Karpas-422 (cell line): Measurements from ENCODE around the gene NPFFR2. TPM values are rescaled to one million over a fixed set of nuclear protein-coding genes. Genes with fewer than 3 reads are reported as not detected.

Experiments used
- DNase-seq: peaks from one replicate; pipeline ENCODE4 v3.0.0-alpha.2; 2015
- H2AFZ ChIP-seq: fragments of 200-600 bp; sonication (generic); 2 replicates; pipeline ENCODE4 v1.6.1; 2014; ENCODE audit warnings: antibody characterized with exemption, low read length, mixed read lengths
- H3K27ac ChIP-seq: fragments of 200-600 bp; sonication (generic); 2 replicates; pipeline ENCODE4 v1.5.1; 2014; ENCODE audit warnings: mild to moderate bottlenecking, low read length, moderate library complexity
- H3K27me3 ChIP-seq: fragments of 200-600 bp; sonication (generic); 2 replicates; pipeline ENCODE4 v1.6.1; 2014; ENCODE audit warnings: low read length, mixed read lengths
- H3K36me3 ChIP-seq: fragments of 200-600 bp; sonication (generic); 2 replicates; pipeline ENCODE4 v1.6.1; 2014; ENCODE audit warnings: low read length, mixed read lengths; ENCODE audit not compliant: insufficient read depth
- H3K4me1 ChIP-seq: fragments of 200-600 bp; sonication (generic); 2 replicates; pipeline ENCODE4 v1.6.1; 2014; ENCODE audit warnings: mild to moderate bottlenecking, low read length, mixed read lengths
- H3K4me2 ChIP-seq: fragments of 200-600 bp; sonication (generic); 2 replicates; pipeline ENCODE4 v1.6.1; 2014; ENCODE audit warnings: low read length, low read depth, mild to moderate bottlenecking; ENCODE audit not compliant: poor library complexity, severe bottlenecking
- H3K4me3 ChIP-seq: fragments of 200-600 bp; sonication (generic); 2 replicates; pipeline ENCODE4 v1.5.1; 2014; ENCODE audit warnings: mild to moderate bottlenecking, antibody characterized with exemption, low read length, mixed read lengths
- H3K79me2 ChIP-seq: fragments of 200-600 bp; sonication (generic); 2 replicates; pipeline ENCODE4 v1.6.1; 2014; ENCODE audit warnings: mild to moderate bottlenecking, low read length, mixed read lengths
- H3K9ac ChIP-seq: fragments of 200-600 bp; sonication (generic); 2 replicates; pipeline ENCODE4 v1.6.0; 2014; ENCODE audit warnings: low read length
- H3K9me2 ChIP-seq: fragments of 200-600 bp; sonication (generic), shearing (Covaris generic); replicated peaks from 2 replicates; pipeline ENCODE4 v1.6.0; 2014; ENCODE audit warnings: mild to moderate bottlenecking, low read length, moderate library complexity; ENCODE audit not compliant: insufficient read depth
- H3K9me3 ChIP-seq: fragments of 300-700, 200-600 bp; sonication (generic); 2 replicates; pipeline ENCODE4 v1.6.1; 2014; ENCODE audit warnings: low read length, mixed read lengths
- H4K20me1 ChIP-seq: fragments of 200-600 bp; sonication (generic); 2 replicates; pipeline ENCODE4 v1.6.1; 2014; ENCODE audit warnings: mild to moderate bottlenecking, antibody characterized with exemption, low read length, low read depth; ENCODE audit not compliant: insufficient read depth
- total RNA-seq: library from RNA; depleted of rRNA; stranded (reverse); fragments of >200 nt; shearing (Covaris generic); gene quantifications from 2 replicates; pipeline ENCODE4 v1.2.3, GENCODE V29; 2014; ENCODE audit warnings: low replicate concordance; rRNA removed

NPFFR2 gene
- total RNA-seq = not detected in 2 replicates

DNA sequence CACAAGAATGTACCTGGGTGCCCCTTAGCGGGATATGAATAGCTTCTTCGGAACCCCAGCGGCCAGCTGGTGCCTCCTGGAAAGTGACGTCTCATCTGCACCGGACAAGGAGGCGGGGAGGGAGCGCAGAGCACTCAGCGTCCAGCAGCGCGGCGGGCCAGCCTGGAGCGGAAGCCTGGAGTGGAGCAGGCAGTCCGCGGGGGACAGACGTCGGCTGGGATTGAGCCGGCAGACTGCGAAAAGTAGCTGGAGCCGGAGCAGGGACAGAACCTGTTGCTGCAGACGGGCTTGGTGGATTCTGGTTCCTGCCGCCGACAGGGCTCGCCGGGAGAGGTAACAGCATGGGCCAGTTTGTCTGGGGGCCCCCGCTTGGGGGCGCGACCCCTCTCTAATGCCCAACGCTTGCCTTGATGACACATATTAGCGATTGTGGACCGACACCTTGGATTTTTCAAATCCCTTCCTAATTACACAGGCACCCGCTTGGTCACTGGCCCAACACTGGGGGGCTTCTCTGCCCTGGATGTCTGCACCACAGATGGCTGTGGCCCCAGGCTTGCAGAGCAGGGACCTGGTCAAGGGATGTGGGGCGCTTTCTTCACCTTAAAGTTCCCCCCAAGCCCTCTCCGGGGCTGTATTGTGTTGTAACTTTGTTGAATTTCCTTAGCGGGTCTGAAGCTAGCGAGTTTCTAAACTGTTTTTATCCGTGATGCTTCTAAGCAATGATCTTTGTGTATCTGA lies at the start of gene NPFFR2:
Gene NPFFR2, plus strand, starts transcription at position 133 of the 741 bp plus-strand sequence. CDS start 96,592 bp downstream, outside the sequence.
- Histone ChIP-seq H3K9ac (no peak within 1 kb of the TSS), H3K4me1 (no peaks in the 10 kb centered on the region), H2AFZ (no peak within 1 kb of the TSS), H3K9me3 (no peaks in the 10 kb centered on the region), H3K27me3 (no peaks in the 10 kb centered on the region), H3K36me3 (no peaks in the 10 kb centered on the region), H3K4me2 (no peak within 1 kb of the TSS), H3K9me2 (no peaks in the 10 kb centered on the region), H3K4me3 (no peak within 1 kb of the TSS), H4K20me1 (no peaks in the 10 kb centered on the region), H3K27ac (no peak within 1 kb of the TSS), H3K79me2 (no peaks in the 10 kb centered on the region)
- DNase-seq = no peak

DNA sequence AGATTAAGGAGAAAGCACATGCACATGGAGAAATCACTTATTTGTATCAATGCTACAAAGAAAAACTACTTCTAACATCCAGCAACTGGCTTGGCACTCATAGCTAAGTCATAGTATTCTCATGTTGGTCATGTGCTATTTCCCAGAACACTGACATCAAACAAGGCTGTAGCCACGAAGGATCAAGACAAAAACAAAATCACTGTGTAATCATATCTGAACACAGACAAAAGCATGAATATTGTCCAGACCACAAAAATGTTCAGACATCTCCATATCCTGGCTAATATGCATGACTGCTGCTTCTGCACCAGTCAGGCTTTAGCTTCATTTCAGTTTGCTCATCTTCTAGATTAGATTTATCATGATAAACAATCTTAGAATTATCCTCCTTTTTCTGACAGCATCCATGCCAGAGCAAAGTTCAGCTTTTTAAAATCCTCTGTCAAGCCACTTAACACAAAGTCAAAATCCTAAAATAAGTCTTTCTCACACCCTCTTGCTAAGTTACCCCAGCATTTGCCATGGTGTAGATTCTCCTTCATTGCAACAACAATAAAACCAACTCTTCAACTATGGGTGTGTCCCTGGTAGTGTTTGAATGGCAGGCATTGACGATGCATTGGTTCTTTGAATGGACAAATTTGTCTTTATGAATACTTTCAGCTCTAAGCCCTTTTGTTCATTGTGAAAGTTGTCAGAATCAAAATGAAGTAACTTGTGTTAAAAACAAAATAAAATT lies 39.1 kb upstream of the NPFFR2 start:
- Histone ChIP-seq H3K9me2 (no peaks in the 10 kb centered on the region), H3K4me3 (no peak overlapping the region), H4K20me1 (no peaks in the 10 kb centered on the region), H3K4me2 (no peak overlapping the region), H3K27ac (no peak overlapping the region), H3K9ac (no peak overlapping the region), H3K4me1 (no peaks in the 10 kb centered on the region), H3K27me3 (no peaks in the 10 kb centered on the region), H2AFZ (no peak overlapping the region), H3K9me3 (peaks cover 6% of the 10 kb centered on the region; the same call in 1 of the 2 replicates), H3K36me3 (no peaks in the 10 kb centered on the region), H3K79me2 (no peaks in the 10 kb centered on the region)
- DNase-seq = no peak

DNA sequence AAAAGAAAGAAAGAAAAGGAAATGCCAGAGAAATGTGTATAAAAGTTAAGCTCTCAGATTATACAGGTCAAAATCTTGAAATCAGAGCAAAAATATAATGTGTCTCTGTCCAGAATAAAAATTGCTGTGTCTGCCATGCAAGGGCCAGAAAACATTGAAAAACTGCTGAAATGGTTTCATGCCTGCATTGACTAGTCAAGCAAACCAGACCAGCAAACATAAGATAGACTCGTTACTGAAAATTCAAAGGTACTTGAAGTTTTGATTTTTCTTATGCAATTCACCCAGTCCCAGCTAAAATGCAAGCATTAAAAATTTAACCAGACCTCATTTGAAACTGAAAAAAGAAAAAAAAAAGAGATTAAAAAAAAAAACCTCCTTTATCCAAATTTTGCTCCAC lies 37.2 kb upstream of the NPFFR2 start:
- Histone ChIP-seq H3K36me3 (no peaks in the 10 kb centered on the region), H4K20me1 (no peaks in the 10 kb centered on the region), H3K4me2 (no peak overlapping the region), H3K79me2 (no peaks in the 10 kb centered on the region), H3K27me3 (no peaks in the 10 kb centered on the region), H3K9me2 (no peaks in the 10 kb centered on the region), H3K4me3 (no peak overlapping the region), H3K4me1 (no peaks in the 10 kb centered on the region), H3K27ac (no peak overlapping the region), H3K9ac (no peak overlapping the region), H3K9me3 (peaks cover 6% of the 10 kb centered on the region; the same call in 1 of the 2 replicates), H2AFZ (no peak overlapping the region)
- no peak for DNase-seq

GRCh38 chr4:71995297-71995696 lies 36.5 kb upstream of the NPFFR2 start:
- no peaks in the 10 kb centered on the region for H4K20me1 ChIP-seq
- no peaks in the 10 kb centered on the region for H3K36me3 ChIP-seq
- no peaks in the 10 kb centered on the region for H3K79me2 ChIP-seq
- no peak overlapping the region for H3K4me2 ChIP-seq
- H3K9ac ChIP-seq = no peak overlapping the region
- H2AFZ ChIP-seq = no peak overlapping the region
- peaks cover 6% of the 10 kb centered on the region; the same call in 1 of the 2 replicates for H3K9me3 ChIP-seq
- no peaks in the 10 kb centered on the region for H3K27me3 ChIP-seq
- no peaks in the 10 kb centered on the region for H3K9me2 ChIP-seq
- no peak for DNase-seq
- H3K27ac ChIP-seq = no peak overlapping the region
- no peaks in the 10 kb centered on the region for H3K4me1 ChIP-seq
- H3K4me3 ChIP-seq = no peak overlapping the region

DNA sequence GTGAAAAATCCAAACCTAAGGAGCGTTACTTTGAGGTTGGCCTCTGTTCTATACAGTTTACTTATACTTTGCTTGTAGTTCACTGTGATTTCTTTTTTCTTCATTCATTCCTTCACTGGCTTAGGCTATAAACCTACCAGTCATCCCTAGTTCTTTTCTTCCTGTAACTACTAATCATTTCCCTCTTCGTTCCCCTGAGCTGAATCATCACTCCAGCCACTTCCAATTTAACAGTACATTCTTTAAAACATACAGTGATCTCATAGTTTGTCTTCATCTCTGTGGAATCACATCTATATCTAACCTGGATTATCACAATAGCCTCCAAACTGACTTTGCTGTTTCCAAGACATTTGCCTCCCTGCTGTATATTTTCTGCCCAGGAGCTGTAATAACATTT lies 25.2 kb upstream of the NPFFR2 start:
- H3K27ac ChIP-seq = no peak overlapping the region
- H3K9me2 ChIP-seq = no peaks in the 10 kb centered on the region
- no peaks in the 10 kb centered on the region for H3K27me3 ChIP-seq
- H3K79me2 ChIP-seq = no peaks in the 10 kb centered on the region
- no peak overlapping the region for H3K9ac ChIP-seq
- H3K36me3 ChIP-seq = no peaks in the 10 kb centered on the region
- no peak overlapping the region for H2AFZ ChIP-seq
- H3K9me3 ChIP-seq = no peaks in the 10 kb centered on the region
- DNase-seq = no peak
- no peak overlapping the region for H3K4me2 ChIP-seq
- no peaks in the 10 kb centered on the region for H4K20me1 ChIP-seq
- H3K4me3 ChIP-seq = no peak overlapping the region
- H3K4me1 ChIP-seq = no peaks in the 10 kb centered on the region

DNA sequence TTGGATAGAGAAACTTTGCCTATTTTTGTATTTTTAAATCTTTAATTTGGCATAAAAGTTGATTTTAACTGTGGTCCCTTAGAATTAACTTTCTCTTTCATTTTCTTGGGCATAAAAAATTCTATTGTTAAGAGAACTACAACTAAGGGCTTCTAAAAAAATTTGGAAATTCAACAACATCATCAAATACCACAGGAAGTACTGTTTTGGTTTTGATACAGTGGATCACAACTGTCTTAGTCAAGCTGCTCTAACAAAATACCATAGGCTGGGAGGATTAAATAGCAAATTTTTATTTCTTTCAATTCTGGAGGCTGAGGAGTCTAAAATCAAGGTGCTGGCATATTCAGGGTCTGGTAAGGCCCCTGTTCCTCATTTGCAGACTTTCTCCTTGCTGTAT lies 19.9 kb upstream of the NPFFR2 start:
- Histone ChIP-seq H3K4me2 (no peak overlapping the region), H3K79me2 (no peaks in the 10 kb centered on the region), H3K9ac (no peak overlapping the region), H2AFZ (no peak overlapping the region), H4K20me1 (no peaks in the 10 kb centered on the region), H3K36me3 (no peaks in the 10 kb centered on the region), H3K9me3 (no peaks in the 10 kb centered on the region), H3K4me3 (no peak overlapping the region), H3K27me3 (no peaks in the 10 kb centered on the region), H3K4me1 (no peaks in the 10 kb centered on the region), H3K9me2 (no peaks in the 10 kb centered on the region), H3K27ac (no peak overlapping the region)
- no peak for DNase-seq

DNA sequence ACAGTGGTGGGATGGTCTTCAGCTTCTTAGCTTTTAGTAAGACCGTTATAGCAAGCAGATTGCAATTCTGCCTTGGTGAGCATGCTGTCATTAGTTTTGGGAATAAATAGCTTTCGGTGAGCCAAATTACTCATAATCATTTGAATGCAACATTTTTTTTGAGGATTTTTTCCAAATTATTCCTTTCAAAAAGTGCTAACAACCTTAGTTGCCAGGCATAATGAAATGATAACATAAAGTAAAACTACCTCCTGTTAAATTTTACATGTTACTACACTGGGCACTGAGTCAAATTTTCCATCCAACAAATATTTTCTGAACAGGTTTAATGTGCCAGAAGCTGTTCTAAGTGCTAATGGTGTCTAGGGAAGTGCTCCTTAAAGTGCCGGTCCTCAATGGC lies 15.8 kb upstream of the NPFFR2 start:
- Histone ChIP-seq H3K4me2 (no peak overlapping the region), H4K20me1 (no peaks in the 10 kb centered on the region), H3K9me3 (no peaks in the 10 kb centered on the region), H3K27ac (no peak overlapping the region), H3K9ac (no peak overlapping the region), H3K4me3 (no peak overlapping the region), H3K4me1 (no peaks in the 10 kb centered on the region), H3K36me3 (no peaks in the 10 kb centered on the region), H3K79me2 (no peaks in the 10 kb centered on the region), H2AFZ (no peak overlapping the region), H3K27me3 (no peaks in the 10 kb centered on the region), H3K9me2 (no peaks in the 10 kb centered on the region)
- DNase-seq = no peak

GRCh38 chr4:72019688-72020087 lies 12.1 kb upstream of the NPFFR2 start:
- Histone ChIP-seq H3K36me3 (no peaks in the 10 kb centered on the region), H3K9me3 (no peaks in the 10 kb centered on the region), H3K4me2 (no peak overlapping the region), H3K79me2 (no peaks in the 10 kb centered on the region), H4K20me1 (no peaks in the 10 kb centered on the region), H3K4me1 (no peaks in the 10 kb centered on the region; the same call in 1 of the 2 replicates), H3K4me3 (no peak overlapping the region), H3K9ac (no peak overlapping the region), H3K27me3 (no peaks in the 10 kb centered on the region), H2AFZ (no peak overlapping the region), H3K9me2 (no peaks in the 10 kb centered on the region), H3K27ac (no peak overlapping the region)
- DNase-seq = no peak
